Peyer's patch (tissue), 4 donors: ENCODE results near the gene RIIAD1.

Experiments used
- POLR2A ChIP-seq, 2 donors: fragments of 450-650 bp; IDR thresholded peaks; one replicate each; pipeline ENCODE4 v1.5.1; 2017; ENCODE audit warnings: antibody characterized with exemption in 2 of 2, mild to moderate bottlenecking in 2 of 2, moderate library complexity in 2 of 2
- TF ChIP-seq, protein P1 (sequence below), 6 experiments: fragments of 450-650 bp in 4 of 6; fragments of 200-600 bp in 2 of 6; sonication (generic) in 1 of 6; IDR thresholded peaks; one replicate each; pipeline ENCODE4 v1.5.1; 2017 to 2019; ENCODE audit warnings: antibody characterized with exemption in 6 of 6, mild to moderate bottlenecking in 3 of 6, moderate library complexity in 1 of 6

DNA sequence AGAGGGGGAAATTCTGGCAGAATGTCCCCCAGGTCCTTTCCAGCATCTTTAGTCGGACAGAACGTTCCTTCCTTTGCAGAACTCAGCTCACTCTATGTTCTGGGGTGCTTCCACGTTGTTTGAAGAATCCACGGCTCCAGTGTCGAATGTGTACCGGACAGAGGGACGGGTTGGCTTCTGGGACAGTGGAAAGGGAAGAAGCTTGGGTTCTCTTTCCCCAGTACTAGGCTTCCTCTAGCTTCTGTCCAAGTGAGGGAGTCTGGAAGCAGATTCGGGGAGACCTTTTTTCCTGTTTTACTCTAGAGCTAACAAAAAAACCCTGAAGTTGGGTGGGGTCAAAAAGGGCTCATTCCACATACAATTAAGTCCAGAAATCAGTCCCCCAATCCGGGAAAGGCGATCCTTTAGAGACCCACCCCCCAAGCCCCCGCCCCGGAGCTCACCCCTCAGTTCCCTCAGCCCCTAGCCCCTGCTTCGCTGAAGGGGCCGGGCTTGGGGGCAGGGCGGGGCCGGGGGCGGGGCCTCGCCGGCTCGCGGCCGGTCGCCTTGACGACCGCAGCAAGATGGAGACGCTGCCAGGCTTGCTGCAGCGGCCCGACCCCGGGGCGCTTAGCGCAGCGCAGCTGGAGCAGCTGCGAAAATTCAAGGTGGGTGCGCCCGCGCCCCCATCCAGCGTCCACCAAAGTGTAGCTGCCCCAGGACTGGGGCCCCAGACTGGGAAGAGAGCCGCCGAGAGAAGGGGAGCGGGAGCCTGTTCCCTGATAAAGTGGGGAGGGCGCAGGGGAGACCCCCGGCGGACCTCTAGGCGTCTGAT, at the start of gene RIIAD1:
- TF ChIP-seq, protein P1, sequence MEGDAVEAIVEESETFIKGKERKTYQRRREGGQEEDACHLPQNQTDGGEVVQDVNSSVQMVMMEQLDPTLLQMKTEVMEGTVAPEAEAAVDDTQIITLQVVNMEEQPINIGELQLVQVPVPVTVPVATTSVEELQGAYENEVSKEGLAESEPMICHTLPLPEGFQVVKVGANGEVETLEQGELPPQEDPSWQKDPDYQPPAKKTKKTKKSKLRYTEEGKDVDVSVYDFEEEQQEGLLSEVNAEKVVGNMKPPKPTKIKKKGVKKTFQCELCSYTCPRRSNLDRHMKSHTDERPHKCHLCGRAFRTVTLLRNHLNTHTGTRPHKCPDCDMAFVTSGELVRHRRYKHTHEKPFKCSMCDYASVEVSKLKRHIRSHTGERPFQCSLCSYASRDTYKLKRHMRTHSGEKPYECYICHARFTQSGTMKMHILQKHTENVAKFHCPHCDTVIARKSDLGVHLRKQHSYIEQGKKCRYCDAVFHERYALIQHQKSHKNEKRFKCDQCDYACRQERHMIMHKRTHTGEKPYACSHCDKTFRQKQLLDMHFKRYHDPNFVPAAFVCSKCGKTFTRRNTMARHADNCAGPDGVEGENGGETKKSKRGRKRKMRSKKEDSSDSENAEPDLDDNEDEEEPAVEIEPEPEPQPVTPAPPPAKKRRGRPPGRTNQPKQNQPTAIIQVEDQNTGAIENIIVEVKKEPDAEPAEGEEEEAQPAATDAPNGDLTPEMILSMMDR (IDR thresholded peaks at IDR 0.05) = no peak
- no peak for TF ChIP-seq POLR2A (IDR thresholded peaks at IDR 0.05)
